Measurements from ENCODE around the gene MUC2.

DNA sequence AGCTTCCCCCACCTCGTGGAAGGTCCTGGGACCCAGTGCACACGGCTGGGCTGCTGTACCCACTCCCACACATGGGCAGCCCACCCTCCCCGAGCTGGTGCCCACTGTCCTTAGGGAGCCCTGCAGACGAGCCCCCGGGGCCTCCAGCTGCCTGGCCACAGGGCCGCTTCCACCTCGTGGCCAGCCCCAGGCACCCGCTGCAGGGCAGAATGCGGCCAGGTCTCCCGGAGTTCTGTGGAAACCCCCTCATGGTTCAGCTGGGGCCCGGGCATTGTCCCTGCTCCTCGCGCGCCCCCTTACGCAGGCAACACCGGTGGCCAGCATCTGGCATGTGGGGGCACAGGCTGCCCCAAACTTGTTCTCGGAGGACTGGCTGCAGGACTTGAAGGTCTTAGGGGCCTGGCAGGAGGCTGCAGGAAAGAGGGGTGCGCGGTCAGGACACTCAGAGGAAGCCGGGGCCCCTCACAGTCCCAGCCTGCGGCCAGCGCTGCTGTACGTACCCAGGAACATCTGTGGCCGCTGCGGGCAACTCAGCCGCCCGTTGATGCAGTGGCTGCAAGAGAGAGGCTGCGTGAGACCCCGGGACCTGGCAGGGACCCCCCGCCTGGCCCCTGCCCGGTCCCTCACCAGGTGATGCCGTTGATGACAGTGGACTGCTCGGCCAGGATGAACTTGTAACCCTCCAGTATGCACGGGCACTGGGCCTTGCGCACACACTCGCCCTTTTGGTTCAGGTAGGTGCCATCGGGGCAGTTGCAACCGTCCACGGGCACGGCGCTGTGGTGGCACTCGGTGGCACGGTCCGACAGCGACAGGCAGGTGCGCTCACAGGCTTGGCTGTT lies 47.8 kb upstream of the MUC2 start:
- no peak for TF ChIP-seq EZH2 (IDR thresholded peaks at IDR 0.05; ENCODE audit: low read length, unreplicated experiment)
- no peak for TF ChIP-seq CTCF (conservative IDR thresholded peaks at IDR 0.05; ENCODE audit: low read depth, low read length)

All from PC-3 (cell line).